RCC 7860 (cell line): ENCODE data around the gene STAT5B.
A peak's percentile ranks its signal among the peaks of the same experiment; 100 is the strongest.

ENCODE experiments used
- DNase-seq: peaks from one replicate; pipeline ENCODE4 v3.0.0-alpha.2; 2015; ENCODE audit warnings: low spot score
- FAIRE-seq: peaks from 2 replicates; lab custom pipeline; 2012; peaks lifted over from hg19 to GRCh38; lab: Jason Lieb, UNC

Gene STAT5B

GRCh38 chr17:42286411-42287221, 10.4 kb upstream of the STAT5B start:
- DNase-seq (no peak), FAIRE-seq (no peak)

DNA sequence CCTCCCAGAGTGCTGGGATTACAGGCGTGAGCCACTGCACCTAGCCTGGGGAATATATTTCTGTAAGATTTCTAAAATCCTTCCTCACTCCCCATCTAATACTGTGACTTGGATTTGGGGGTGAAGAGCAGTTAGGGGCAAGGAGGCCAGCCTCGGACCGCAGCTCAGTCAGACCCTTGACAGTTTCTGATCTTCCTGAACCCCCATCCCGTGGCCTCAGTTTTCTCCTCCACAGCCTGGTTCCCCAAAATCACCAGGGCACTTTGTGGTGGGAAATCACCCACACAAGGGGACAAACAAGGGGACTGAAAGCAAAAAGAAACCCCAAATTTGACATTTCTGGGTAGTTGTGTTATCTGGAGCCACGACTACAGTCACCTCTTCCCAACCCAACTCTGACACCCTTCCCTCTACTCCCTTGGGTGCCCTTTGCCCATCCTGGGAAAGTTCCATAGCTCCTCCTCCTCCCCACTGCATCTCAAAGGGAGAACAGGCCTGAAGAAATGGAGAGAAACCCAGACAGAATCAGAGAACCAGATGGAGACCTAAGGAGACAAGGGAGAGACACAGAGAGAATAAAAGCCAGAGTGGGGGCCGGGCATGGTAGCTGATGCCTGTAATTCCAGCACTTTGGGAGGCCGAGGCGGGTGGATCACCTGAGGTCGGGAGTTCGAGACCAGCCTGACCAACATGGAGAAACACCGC, 9.3 kb upstream of the STAT5B start:
- no peak for DNase-seq
- no peak for FAIRE-seq

GRCh38 chr17:42284566-42284965, 8.4 kb upstream of the STAT5B start:
- DNase-seq (no peak), FAIRE-seq (no peak)

GRCh38 chr17:42284024-42284369, 7.8 kb upstream of the STAT5B start:
- DNase-seq (no peak), FAIRE-seq (no peak)

- DNase-seq = no peak
Observed at GRCh38 chr17:42283241-42284023, 7.2 kb upstream of the STAT5B start.

GRCh38 chr17:42282478-42283080, 6.4 kb upstream of the STAT5B start:
- DNase-seq (no peak), FAIRE-seq (no peak)

More at GRCh38 chr17:42283241-42284023, 7.2 kb upstream of the STAT5B start:
- no peak for FAIRE-seq

- no peak for DNase-seq
- no peak for FAIRE-seq
Observed at GRCh38 chr17:42281571-42282096, 5.4 kb upstream of the STAT5B start.

DNA sequence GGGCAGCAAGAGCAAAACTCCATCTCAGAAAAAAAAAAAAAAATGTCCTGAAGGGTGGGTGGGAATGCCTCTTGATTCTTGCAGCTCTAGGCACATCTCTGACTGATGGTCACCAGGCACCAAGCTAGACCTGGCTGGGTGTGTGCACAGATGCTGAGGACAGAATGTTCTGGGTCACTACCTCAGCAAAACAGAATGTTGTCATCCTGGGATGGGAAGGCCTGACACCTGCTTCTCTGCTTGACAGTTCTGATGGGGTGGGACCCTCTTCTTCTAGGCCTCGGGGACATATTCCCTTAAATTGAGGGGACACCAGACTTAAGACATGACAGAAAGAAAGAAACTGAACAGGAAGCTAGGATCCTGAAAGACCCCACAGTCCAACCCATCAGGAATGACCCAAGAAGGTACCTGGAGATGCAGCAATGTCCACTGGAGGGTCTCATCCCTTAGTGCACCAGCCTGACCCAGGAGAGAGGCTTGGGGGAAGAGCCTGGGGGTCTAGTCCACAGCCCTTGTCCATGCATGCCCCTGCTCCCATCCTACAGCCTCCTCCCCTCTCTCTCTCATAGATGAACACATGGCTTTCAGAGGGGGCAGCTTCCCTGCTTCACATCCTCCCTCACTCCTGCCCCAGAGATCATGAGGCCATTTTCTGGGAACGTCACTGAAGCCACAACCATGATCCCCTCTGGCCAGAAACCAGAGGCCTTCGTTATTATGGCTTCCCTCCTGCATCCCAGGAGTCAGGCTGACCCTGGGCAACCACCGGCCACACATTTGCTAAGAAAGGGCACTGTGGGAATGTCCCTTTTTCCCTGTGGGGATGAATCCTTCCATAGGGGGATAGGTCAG, 3.8 kb upstream of the STAT5B start:
- DNase-seq = no peak
- no peak for FAIRE-seq

DNA sequence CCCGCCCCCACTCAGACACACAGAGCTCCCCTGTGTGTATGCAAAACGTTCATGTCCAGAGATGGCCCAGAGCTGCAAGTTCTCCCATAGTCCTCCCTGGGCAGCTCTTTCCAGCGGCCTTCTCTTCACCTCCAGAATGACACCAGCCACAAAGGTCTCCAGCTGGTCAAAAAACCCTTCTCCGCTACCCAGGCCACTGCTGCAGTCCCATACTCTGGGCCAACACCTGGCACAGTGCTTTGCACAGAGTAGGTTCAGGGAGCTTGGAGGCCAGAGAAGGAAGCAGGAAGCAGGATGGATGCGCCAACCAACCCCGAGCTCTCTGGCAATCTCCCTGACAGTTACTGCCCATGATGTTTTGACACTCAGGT, 1.1 kb upstream of the STAT5B start:
- no peak for FAIRE-seq
- DNase-seq = no peak

GRCh38 chr17:42276609-42277341, 584 bp upstream of the STAT5B start:
- FAIRE-seq = no peak

GRCh38 chr17:42275527-42276358, 448 bp downstream of the STAT5B start:
- no peak for FAIRE-seq
- no peak for DNase-seq

More at GRCh38 chr17:42276609-42277341, 584 bp upstream of the STAT5B start:
- peak; percentile 81 for DNase-seq

DNA sequence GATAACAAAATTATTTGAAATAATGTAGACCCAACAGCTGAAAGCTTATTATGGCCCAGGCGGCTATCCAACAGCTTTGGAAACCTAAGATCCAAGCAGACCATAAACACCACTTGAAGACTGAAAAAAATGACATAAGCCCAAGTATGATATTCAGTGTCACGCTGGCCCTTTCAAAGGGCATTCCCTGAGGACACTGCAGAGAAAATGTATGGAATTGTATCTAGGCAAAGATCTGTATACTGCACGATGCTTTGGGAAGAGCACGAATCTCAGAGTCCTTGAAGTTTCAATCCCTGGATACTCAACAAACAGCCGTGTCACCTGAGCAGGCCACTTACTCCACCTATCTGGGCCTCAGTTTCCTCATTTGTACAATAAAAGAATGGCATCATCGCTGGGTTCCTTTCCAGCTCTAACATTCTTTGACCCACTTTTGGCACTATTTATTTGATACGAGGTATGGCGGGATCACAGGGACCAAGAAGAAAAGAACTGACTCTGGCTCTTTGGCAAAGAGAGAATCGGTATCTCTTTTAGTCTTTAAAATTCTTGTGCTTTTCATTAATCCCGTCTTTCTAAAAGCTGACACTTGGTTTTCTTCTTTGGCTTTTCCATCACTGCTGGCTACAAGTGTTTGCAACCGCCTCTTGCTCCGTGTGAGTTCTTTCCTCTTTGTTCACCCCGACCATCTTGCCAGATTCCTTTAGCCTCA, 1.2 kb downstream of the STAT5B start:
- no peak for DNase-seq
- FAIRE-seq = no peak

GRCh38 chr17:42274253-42274542, 2.0 kb downstream of the STAT5B start:
- DNase-seq (no peak), FAIRE-seq (no peak)

DNA sequence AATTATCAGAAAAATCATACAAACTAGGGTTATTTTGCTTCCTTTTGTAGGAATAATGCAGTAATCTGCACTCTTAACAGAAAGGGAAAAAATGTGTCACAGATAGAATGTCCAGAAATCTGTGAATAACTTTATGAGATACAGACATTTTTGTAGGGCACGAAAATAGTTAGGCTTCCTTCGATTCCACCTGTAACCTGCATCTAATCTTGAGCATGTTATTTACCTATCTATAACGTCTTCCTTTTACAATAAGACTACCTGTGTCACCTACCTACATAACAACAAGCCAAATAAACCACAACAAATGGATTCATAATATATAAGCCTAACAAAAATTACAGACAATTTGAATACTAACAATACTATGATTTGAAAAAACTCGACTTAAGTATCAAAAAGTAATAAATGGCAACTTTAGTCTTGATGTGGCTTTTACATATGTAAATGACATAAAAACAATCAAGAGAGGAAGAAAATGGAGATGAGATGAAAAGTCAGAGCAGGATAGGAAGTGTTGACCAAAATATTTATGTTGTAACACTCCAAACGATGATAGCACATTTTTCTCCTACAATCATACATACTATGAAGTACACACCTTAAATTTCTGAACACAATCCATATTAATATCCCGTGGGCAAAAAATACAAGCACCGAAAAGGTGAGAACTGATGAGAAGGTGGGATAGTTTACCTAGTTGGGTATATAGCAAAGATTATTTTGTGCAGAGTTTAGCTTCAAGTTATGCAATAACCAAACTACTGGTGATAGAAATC, 2.5 kb downstream of the STAT5B start:
- FAIRE-seq (no peak), DNase-seq (no peak)

GRCh38 chr17:42272162-42272907, 3.9 kb downstream of the STAT5B start:
- DNase-seq = no peak
- FAIRE-seq = no peak

- DNase-seq (no peak), FAIRE-seq (no peak)
Observed at GRCh38 chr17:42271779-42272035, 4.5 kb downstream of the STAT5B start.
